Parathyroid adenoma (tissue), 2 donors: Measurements from ENCODE around the gene NOTCH1.

Experiments
- H2AFZ ChIP-seq: fragments of 300-600 bp; sonication (generic); one replicate; pipeline ENCODE4 v1.7.0; 2017; ENCODE audit warnings: antibody characterized with exemption, mild to moderate bottlenecking
- H3K27ac ChIP-seq: fragments of 300-600 bp; sonication (generic); one replicate; pipeline ENCODE4 v1.7.0; 2017
- H3K27me3 ChIP-seq: fragments of 300-600 bp; sonication (generic); one replicate; pipeline ENCODE4 v1.7.0; 2017; ENCODE audit warnings: low read length; ENCODE audit not compliant: control insufficient read depth, insufficient read depth
- H3K36me3 ChIP-seq: fragments of 300-600 bp; sonication (generic); one replicate; pipeline ENCODE4 v1.7.0; 2017; ENCODE audit warnings: low read length; ENCODE audit not compliant: control insufficient read depth, insufficient read depth
- H3K4me1 ChIP-seq: fragments of 300-600 bp; sonication (generic); one replicate; pipeline ENCODE4 v1.7.0; 2017; ENCODE audit warnings: control low read depth
- H3K4me2 ChIP-seq: fragments of 300-600 bp; sonication (generic); one replicate; pipeline ENCODE4 v1.7.0; 2017; ENCODE audit warnings: low read length
- H3K4me3 ChIP-seq: fragments of 300-600 bp; sonication (generic); one replicate; pipeline ENCODE4 v1.7.0; 2017; ENCODE audit warnings: low read depth, low read length
- H3K79me2 ChIP-seq: fragments of 300-600 bp; sonication (generic); one replicate; pipeline ENCODE4 v1.7.0; 2017; ENCODE audit warnings: control low read depth
- H3K9ac ChIP-seq: fragments of 300-600 bp; sonication (generic); one replicate; pipeline ENCODE4 v1.7.0; 2017; ENCODE audit warnings: mild to moderate bottlenecking
- H3K9me3 ChIP-seq: fragments of 300-600 bp; sonication (generic); one replicate; pipeline ENCODE4 v1.7.0; 2017; ENCODE audit warnings: low read length; ENCODE audit not compliant: control insufficient read depth
- CTCF ChIP-seq: fragments of 300-600 bp; sonication (generic); IDR thresholded peaks from one replicate; pipeline ENCODE4 v1.7.0; 2017; ENCODE audit warnings: antibody characterized with exemption, mild to moderate bottlenecking
- donor health status: primary hyperparathyroidism.

The NOTCH1 gene

DNA sequence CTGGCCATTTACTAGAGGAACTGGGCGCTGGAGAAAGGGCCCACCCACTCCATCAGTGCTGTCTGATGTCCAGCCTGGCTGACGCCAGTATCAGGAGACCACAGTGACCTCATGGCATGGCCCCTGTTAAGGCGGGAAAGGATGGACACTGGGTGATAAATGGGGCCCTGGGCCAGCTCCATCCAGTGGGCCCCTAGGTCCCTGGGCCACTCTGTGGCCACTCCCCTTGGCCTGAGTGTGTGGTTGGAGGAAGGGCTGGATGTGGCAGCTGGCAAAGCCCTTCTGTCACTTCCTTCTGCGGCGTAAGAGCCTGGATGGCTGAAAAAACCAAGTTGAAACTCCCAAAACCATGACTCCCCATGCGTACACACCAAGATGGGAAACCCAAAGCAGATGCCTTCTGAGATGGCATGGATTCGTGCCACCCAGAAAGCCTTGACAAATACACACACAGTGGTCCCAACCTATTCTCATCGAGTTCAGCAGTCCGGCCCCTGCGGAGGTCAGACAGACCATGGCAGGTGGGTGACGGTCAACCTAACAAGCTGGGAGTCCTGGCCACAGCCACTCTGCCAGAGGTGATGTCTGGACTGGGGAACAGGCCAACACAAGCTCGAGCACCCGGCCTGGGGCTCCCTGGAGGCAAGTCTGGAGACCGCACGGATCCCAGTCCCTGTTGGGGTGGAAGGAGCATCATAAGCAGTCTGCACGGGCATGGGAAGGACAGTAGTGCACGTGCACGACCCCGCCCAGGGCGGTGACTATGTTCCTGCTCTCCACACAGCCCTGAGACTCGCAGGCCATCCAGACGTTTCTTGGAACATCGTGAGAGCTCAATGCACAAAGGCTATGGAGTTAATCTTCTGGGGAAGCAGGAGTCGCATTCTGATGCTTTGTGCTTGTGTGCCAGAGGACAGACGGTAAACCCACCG lies 45.2 kb upstream of the NOTCH1 start:
- Histone ChIP-seq H3K4me2 (no peak overlapping the region), H3K9me3 (no peaks in the 10 kb centered on the region), H3K27me3 (no peaks in the 10 kb centered on the region), H3K9ac (no peak overlapping the region), H3K36me3 (no peaks in the 10 kb centered on the region), H3K4me3 (no peak overlapping the region), H2AFZ (no peak overlapping the region), H3K4me1 (peaks cover 8% of the 10 kb centered on the region), H3K79me2 (no peaks in the 10 kb centered on the region), H3K27ac (no peak overlapping the region)
- no peak for TF ChIP-seq CTCF

- H3K79me2 ChIP-seq = no peaks in the 10 kb centered on the region
- no peak overlapping the region for H3K27ac ChIP-seq
- H3K9me3 ChIP-seq = no peaks in the 10 kb centered on the region
- no peak overlapping the region for H3K4me2 ChIP-seq
- no peak overlapping the region for H3K4me3 ChIP-seq
- no peak overlapping the region for H2AFZ ChIP-seq
- no peak overlapping the region for H3K9ac ChIP-seq
- no peak for TF ChIP-seq CTCF
- peaks cover 8% of the 10 kb centered on the region for H3K4me1 ChIP-seq
- no peaks in the 10 kb centered on the region for H3K27me3 ChIP-seq
- no peaks in the 10 kb centered on the region for H3K36me3 ChIP-seq
These were observed 44.2 kb upstream of the NOTCH1 start for GRCh38 chr9:136589766-136590763.

GRCh38 chr9:136588663-136589464 lies 43.0 kb upstream of the NOTCH1 start:
- no peak for TF ChIP-seq CTCF
- H3K36me3 ChIP-seq = no peaks in the 10 kb centered on the region
- no peaks in the 10 kb centered on the region for H3K9me3 ChIP-seq
- H2AFZ ChIP-seq = no peak overlapping the region
- no peaks in the 10 kb centered on the region for H3K79me2 ChIP-seq
- H3K4me1 ChIP-seq = peaks cover 8% of the 10 kb centered on the region
- no peak overlapping the region for H3K9ac ChIP-seq
- H3K27me3 ChIP-seq = no peaks in the 10 kb centered on the region
- no peak overlapping the region for H3K4me2 ChIP-seq
- H3K4me3 ChIP-seq = no peak overlapping the region
- no peak overlapping the region for H3K27ac ChIP-seq

- Histone ChIP-seq H3K27me3 (no peaks in the 10 kb centered on the region), H3K4me2 (no peak overlapping the region), H2AFZ (no peak overlapping the region), H3K27ac (no peak overlapping the region), H3K36me3 (no peaks in the 10 kb centered on the region), H3K9me3 (no peaks in the 10 kb centered on the region), H3K9ac (no peak overlapping the region), H3K79me2 (no peaks in the 10 kb centered on the region), H3K4me1 (peaks cover 6% of the 10 kb centered on the region), H3K4me3 (no peak overlapping the region)
- TF ChIP-seq CTCF = no peak
These were observed 42.3 kb upstream of the NOTCH1 start for GRCh38 chr9:136587944-136588662.
